Airway epithelial cell (primary cell): Measurements from ENCODE around the gene KCNC3. TPM values are rescaled to one million over a fixed set of nuclear protein-coding genes. Genes with fewer than 3 reads are reported as not detected.

ENCODE experiments used
- total RNA-seq: library from RNA; depleted of rRNA; stranded (reverse); fragments of >200 nt; gene quantifications from 2 replicates; pipeline ENCODE4 v1.2.3, GENCODE V29; 2015

Gene KCNC3
- total RNA-seq, result 0.14 TPM in 2 replicates

GRCh38 chr19:50329146-50329925 is at the start of gene KCNC3:
Gene KCNC3 (minus strand): TSS chr19:50329377. CDS start chr19:50329082, 295 bp downstream.

GRCh38 chr19:50376166-50377050 is 47.2 kb upstream of the KCNC3 start, which contains the start of gene NR1H2:
Gene NR1H2 (plus strand): TSS chr19:50376457. CDS start chr19:50377606, 1,149 bp downstream.

GRCh38 chr19:50365434-50366306 is 36.5 kb upstream of the KCNC3 start, which contains the start of gene NAPSA:
Gene NAPSA (minus strand): TSS chr19:50365639. CDS start chr19:50365621, 18 bp downstream.

Other genes starting within 250 kb of the KCNC3 start
- not detected in 2 replicates for gene IZUMO2, start 166.1 kb downstream of the KCNC3 start, total RNA-seq
- gene MYH14, start 125.8 kb downstream of the KCNC3 start, total RNA-seq, result 43.9 and 49.5 TPM in 2 replicates
- 0.56 and 1.1 TPM in 2 replicates for gene NAPSA, start 36.3 kb upstream of the KCNC3 start, total RNA-seq
- gene NR1H2, start 47.1 kb upstream of the KCNC3 start, total RNA-seq, result 54.0 and 64.3 TPM in 2 replicates
- 52.4 and 60.2 TPM in 2 replicates for gene POLD1, start 55.0 kb upstream of the KCNC3 start, total RNA-seq
- not detected in 2 replicates for gene SPIB, start 89.6 kb upstream of the KCNC3 start, total RNA-seq
- not detected in 2 replicates for gene MYBPC2, start 103.5 kb upstream of the KCNC3 start, total RNA-seq
- gene EMC10, start 147.1 kb upstream of the KCNC3 start, total RNA-seq, result 59.8 and 84.2 TPM in 2 replicates
- 1.5 TPM in 1 of 2 replicates, not detected in the other for gene GARIN5A, start 147.5 kb upstream of the KCNC3 start, total RNA-seq
- gene JOSD2, start 181.8 kb upstream of the KCNC3 start, total RNA-seq, result 30.2 and 39.1 TPM in 2 replicates
- not detected in 2 replicates for gene ASPDH, start 184.5 kb upstream of the KCNC3 start, total RNA-seq
- gene LRRC4B, start 239.1 kb upstream of the KCNC3 start, total RNA-seq, result 0.07 TPM in 1 of 2 replicates, not detected in the other